B cell (primary cell): ENCODE measurements around the gene ZBTB16. TPM values are rescaled to one million over a fixed set of nuclear protein-coding genes. Genes with fewer than 3 reads are reported as not detected.

Experiments
- ATAC-seq: fragments of 200-7000 bp; cut with Tn5 transposase; one replicate; pipeline ENCODE4 v1.10.0; 2021; ENCODE audit warnings: low read depth, mild to moderate bottlenecking, moderate number of reproducible peaks, moderate library complexity
- CTCF ChIA-PET: fragments of 350-600 bp; sonication (Branson Sonifier 250); formaldehyde crosslinking; loops from one replicate; lab custom pipeline; 2021; ENCODE audit warnings: antibody characterized with exemption, inconsistent platforms; lab: Charles Lee
- POLR2A ChIA-PET: fragments of 350-600 bp; sonication (Branson Sonifier 250); formaldehyde crosslinking; loops from one replicate; lab custom pipeline; 2021; ENCODE audit warnings: antibody characterized with exemption; lab: Charles Lee
- DNase-seq: peaks from one replicate; pipeline ENCODE4 v3.0.0; 2013
- H2AFZ ChIP-seq: 2 replicates; pipeline ENCODE4 v1.6.1; 2012; ENCODE audit warnings: mild to moderate bottlenecking, low read depth, low read length; ENCODE audit not compliant: insufficient read depth, poor library complexity, severe bottlenecking
- H3K27ac ChIP-seq, 2 donors: 1 replicate in 1 of 2; 2 replicates in 1 of 2; pipeline ENCODE4 v1.5.1; 2012 to 2013; ENCODE audit warnings: low read length in 2 of 2, mild to moderate bottlenecking in 2 of 2, moderate library complexity in 1 of 2
- H3K27me3 ChIP-seq, 4 experiments: fragments of 200-600 bp in 1 of 4; sonication (generic) in 1 of 4; replicated peaks in 1 of 4; 1 replicate in 2 of 4; 2 replicates in 2 of 4; pipeline versions ENCODE4 v1.6.1 to v1.7.0; 2013 to 2016; ENCODE audit warnings: low read length in 3 of 4, mild to moderate bottlenecking in 2 of 4, mixed read lengths in 1 of 4, moderate library complexity in 1 of 4; ENCODE audit not compliant: insufficient read depth in 4 of 4, control insufficient read depth in 3 of 4; ENCODE audit errors: control extremely low read depth in 1 of 4
- H3K36me3 ChIP-seq, 2 experiments: replicated peaks in 1 of 2; 1 replicate in 1 of 2; 2 replicates in 1 of 2; pipeline versions ENCODE4 v1.6.1 to v1.7.1; 2013; ENCODE audit warnings: low read length in 1 of 2; ENCODE audit not compliant: insufficient read depth in 2 of 2, control insufficient read depth in 1 of 2; ENCODE audit errors: control extremely low read depth in 1 of 2, extremely low read depth in 1 of 2
- H3K4me1 ChIP-seq, 2 donors: fragments of 200-600 bp in 1 of 2; sonication (generic) in 1 of 2; 1 replicate in 1 of 2; 2 replicates in 1 of 2; pipeline versions ENCODE4 v1.5.1 to v1.6.1; 2013 to 2017; ENCODE audit warnings: low read length in 2 of 2; ENCODE audit not compliant: control insufficient read depth in 2 of 2, insufficient read depth in 2 of 2
- H3K4me2 ChIP-seq: replicated peaks from 2 replicates; pipeline ENCODE3; 2012; ENCODE audit warnings: mild to moderate bottlenecking, low read depth, low read length; ENCODE audit not compliant: poor library complexity, severe bottlenecking
- H3K4me3 ChIP-seq, 5 experiments: fragments of 200-600 bp in 1 of 5; sonication (generic) in 1 of 5; 1 replicate in 3 of 5; 2 replicates in 2 of 5; pipeline versions ENCODE4 v1.5.1 to v1.7.0; 2011 to 2016; ENCODE audit warnings: low read length in 4 of 5, mild to moderate bottlenecking in 4 of 5, low read depth in 2 of 5, control low read depth in 1 of 5, moderate library complexity in 1 of 5; ENCODE audit not compliant: insufficient read depth in 1 of 5; ENCODE audit errors: control extremely low read depth in 1 of 5, extremely low read depth in 1 of 5
- H3K79me2 ChIP-seq: fragments of 200-600 bp; sonication (generic); one replicate; pipeline ENCODE4 v1.6.0; 2016; ENCODE audit warnings: low read length; ENCODE audit not compliant: control insufficient read depth, insufficient read depth
- H3K9ac ChIP-seq: fragments of 200-600 bp; sonication (generic); 2 replicates; pipeline ENCODE4 v1.6.1; 2017; ENCODE audit warnings: mild to moderate bottlenecking, low read length, moderate library complexity
- H3K9me3 ChIP-seq, 3 donors: one replicate each; pipeline versions ENCODE4 v1.6.1 to v1.7.1; 2013; ENCODE audit warnings: low read length in 2 of 3; ENCODE audit not compliant: control insufficient read depth in 2 of 3, insufficient read depth in 1 of 3; ENCODE audit errors: control extremely low read depth in 1 of 3
- H4K20me1 ChIP-seq: 2 replicates; pipeline ENCODE4 v1.6.0; 2012; ENCODE audit warnings: mild to moderate bottlenecking, low read length; ENCODE audit not compliant: insufficient read depth, control insufficient read depth, poor library complexity, severe bottlenecking
- H3K27ac Mint-ChIP-seq: one replicate; pipeline ENCODE4 v1.8.0; 2021; ENCODE audit warnings: mixed read lengths
- H3K27me3 Mint-ChIP-seq: one replicate; pipeline ENCODE4 v1.8.0; 2021; ENCODE audit warnings: mixed read lengths
- H3K4me1 Mint-ChIP-seq: one replicate; pipeline ENCODE4 v1.8.0; 2021; ENCODE audit warnings: mixed read lengths
- H3K4me3 Mint-ChIP-seq: one replicate; pipeline ENCODE4 v1.8.0; 2021; ENCODE audit warnings: mixed read lengths
- H3K9me3 Mint-ChIP-seq: one replicate; pipeline ENCODE4 v1.8.0; 2022; ENCODE audit warnings: mixed read lengths; ENCODE audit not compliant: insufficient read depth
- EZH2 ChIP-seq: IDR thresholded peaks from 2 replicates; pipeline ENCODE4 v1.6.1; 2012; ENCODE audit warnings: borderline replicate concordance, low read depth, mild to moderate bottlenecking, moderate library complexity, low read length; ENCODE audit not compliant: insufficient read depth, poor library complexity, severe bottlenecking
- WGBS: methylation state at CpG from one replicate; pipeline ENCODE4 v1.1.5; 2013; ENCODE audit warnings: missing lambda C conversion rate; ENCODE audit not compliant: insufficient coverage; 5-methylcytosine and 5-hydroxymethylcytosine counted together
- intact Hi-C: fragments of 100-400 bp; cut with micrococcal nuclease; formaldehyde crosslinking; loops from one replicate; pipeline ENCODE4 v1.10.0; 2022
- polyA plus RNA-seq: library from polyadenylated mRNA; depleted of rRNA; stranded (reverse); fragments of >200 nt; gene quantifications from 2 replicates; pipeline ENCODE4 v1.2.3, GENCODE V29; 2012
- total RNA-seq, 2 donors: library from RNA; stranded (reverse); fragments of 120-200 nt in 1 of 2; gene quantifications; 1 replicate in 1 of 2; 2 replicates in 1 of 2; pipeline versions ENCODE4 v1.2.3 to v1.2.4, GENCODE V29; 2013 to 2022
- TF ChIP-seq, protein P1 (sequence below): fragments of 200-600 bp; IDR thresholded peaks from one replicate; pipeline ENCODE4 v1.8.0; 2022; ENCODE audit warnings: antibody characterized with exemption, mild to moderate bottlenecking

The ZBTB16 gene
- total and polyA plus RNA-seq, 2 donors (not counting 1 experiment from before 2014, with no cell fraction given), result 16.0 to 20.6 TPM

DNA sequence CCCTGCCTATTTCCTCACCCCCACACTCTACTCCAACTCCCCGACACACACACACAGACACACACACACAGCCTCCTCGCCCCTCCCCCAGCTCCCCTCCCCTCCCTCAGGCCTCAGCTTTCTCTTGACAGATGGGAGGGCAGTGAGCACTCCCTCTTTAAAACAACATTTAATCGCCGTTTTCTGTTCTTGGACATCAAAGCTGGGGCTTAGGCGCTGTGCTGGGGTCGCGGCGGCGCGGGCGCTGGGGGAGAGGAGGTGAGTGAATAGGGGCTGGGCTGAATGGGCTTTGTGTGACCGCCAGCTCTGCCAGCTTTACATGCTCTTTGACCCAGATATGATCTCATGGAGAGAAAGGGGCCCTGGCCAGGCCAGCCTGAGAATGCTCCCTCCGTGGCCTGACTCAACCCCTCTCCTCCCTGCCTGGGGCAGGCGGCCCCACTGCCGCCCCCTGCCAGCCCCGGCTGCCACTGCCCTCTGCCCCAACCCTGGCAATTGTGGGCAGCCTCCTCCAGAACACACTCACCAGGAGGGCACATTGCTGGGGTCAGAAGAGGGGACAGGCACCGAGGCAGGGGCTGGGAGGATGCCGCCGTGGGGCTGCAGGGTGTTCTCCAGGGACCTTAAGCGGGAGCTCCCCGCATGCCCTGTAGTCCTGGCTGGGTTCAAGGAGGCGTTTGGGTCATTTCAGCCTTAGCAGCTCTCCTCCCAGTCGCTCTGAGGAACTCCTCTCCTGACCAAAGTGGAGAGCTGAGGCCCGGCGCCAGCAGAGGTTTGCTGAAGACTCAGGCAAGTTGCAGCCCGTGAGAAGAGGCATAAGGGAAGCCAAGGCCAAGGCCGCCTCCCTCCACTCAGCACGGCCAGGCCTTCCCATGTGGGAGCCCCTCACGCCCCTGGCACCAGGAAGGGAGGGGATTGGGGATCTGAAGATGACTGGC, 198.4 kb downstream of the ZBTB16 start:
- CTCF ChIA-PET, result interaction anchor here (0.9 to 12.3 kb wide), 23 partner anchors 9 to 459 kb away, joined by 3 to 592 read pairs (median 13); partner anchors contain the start of genes HTR3B and ZBTB16
- H3K4me1 ChIP-seq, result peaks cover 30 to 34% of the 10 kb centered on the region in 2 donors
- H3K9me3 ChIP-seq, result no peaks in the 10 kb centered on the region
- no peaks in the 10 kb centered on the region for H3K79me2 ChIP-seq
- H3K27me3 ChIP-seq, result peaks cover 0 to 1% (median 0%) of the 10 kb centered on the region in 4 experiments
- Mint-ChIP-seq H3K9me3 (no peaks in the 10 kb centered on the region), H3K4me1 (peaks cover 32% of the 10 kb centered on the region), H3K4me3 (no peak overlapping the region), H3K27ac (peak overlapping the region; percentile 88), H3K27me3 (no peaks in the 10 kb centered on the region)
- no peak for ATAC-seq
- POLR2A ChIA-PET, result interaction anchor here (0.6 to 3.9 kb wide), 5 partner anchors 9 to 281 kb away, joined by 3 to 17 read pairs (median 5); no protein-coding TSS in a partner anchor
- TF ChIP-seq, protein P1, sequence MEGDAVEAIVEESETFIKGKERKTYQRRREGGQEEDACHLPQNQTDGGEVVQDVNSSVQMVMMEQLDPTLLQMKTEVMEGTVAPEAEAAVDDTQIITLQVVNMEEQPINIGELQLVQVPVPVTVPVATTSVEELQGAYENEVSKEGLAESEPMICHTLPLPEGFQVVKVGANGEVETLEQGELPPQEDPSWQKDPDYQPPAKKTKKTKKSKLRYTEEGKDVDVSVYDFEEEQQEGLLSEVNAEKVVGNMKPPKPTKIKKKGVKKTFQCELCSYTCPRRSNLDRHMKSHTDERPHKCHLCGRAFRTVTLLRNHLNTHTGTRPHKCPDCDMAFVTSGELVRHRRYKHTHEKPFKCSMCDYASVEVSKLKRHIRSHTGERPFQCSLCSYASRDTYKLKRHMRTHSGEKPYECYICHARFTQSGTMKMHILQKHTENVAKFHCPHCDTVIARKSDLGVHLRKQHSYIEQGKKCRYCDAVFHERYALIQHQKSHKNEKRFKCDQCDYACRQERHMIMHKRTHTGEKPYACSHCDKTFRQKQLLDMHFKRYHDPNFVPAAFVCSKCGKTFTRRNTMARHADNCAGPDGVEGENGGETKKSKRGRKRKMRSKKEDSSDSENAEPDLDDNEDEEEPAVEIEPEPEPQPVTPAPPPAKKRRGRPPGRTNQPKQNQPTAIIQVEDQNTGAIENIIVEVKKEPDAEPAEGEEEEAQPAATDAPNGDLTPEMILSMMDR, result no peak
- no peak for TF ChIP-seq EZH2
- peak overlapping the region; percentile 41 for H2AFZ ChIP-seq
- no peak overlapping the region for H3K4me3 ChIP-seq
- peak overlapping the region; percentile 58 for H3K4me2 ChIP-seq
- no peaks in the 10 kb centered on the region for H3K36me3 ChIP-seq
- 94% methylated on average over 20 of the region's 29 CpGs for WGBS
- DNase-seq, result no peak
- intact Hi-C loops, result loop anchor here (2.0 kb wide), 2 partner anchors 71 to 197 kb away; no protein-coding TSS in a partner anchor
- H3K27ac ChIP-seq, result peak overlapping the region; percentile 84 to 89
- H3K9ac ChIP-seq, result no peak overlapping the region
- H4K20me1 ChIP-seq, result no peaks in the 10 kb centered on the region
